ENCODE results near the gene CEP290. TPM values are rescaled to one million over a fixed set of nuclear protein-coding genes. Genes with fewer than 3 reads are reported as not detected.
"Not testable (repeated sequence)": the region's sequence is repeated elsewhere in the genome, so short reads cannot be mapped to it uniquely, and the experiment has no call there.

The CEP290 gene
- total and polyA plus RNA-seq, 9 donors, result 8.6 to 15.4 (median 12.9) TPM

- no peak for DNase-seq
- H3K36me3 ChIP-seq (ENCODE audit: control insufficient read depth, insufficient read depth, low read length), result peaks cover 14% of the 10 kb centered on the region
- H3K4me1 ChIP-seq (ENCODE audit: control insufficient read depth, insufficient read depth, low read length), result no peaks in the 10 kb centered on the region
- H3K4me3 ChIP-seq (ENCODE audit: low read length), result no peak overlapping the region
- no peaks in the 10 kb centered on the region for H3K27me3 ChIP-seq (ENCODE audit: control insufficient read depth, insufficient read depth, low read length)
- no CpG with 5 or more reads among the region's 1 CpG for WGBS (ENCODE audit: insufficient coverage)
- H3K27ac ChIP-seq (ENCODE audit: low read length), result no peak overlapping the region
- H3K9me3 ChIP-seq (replicated peaks; ENCODE audit: control insufficient read depth, low read depth, low read length), result no peaks in the 10 kb centered on the region
Measured at GRCh38 chr12:88058719-88059077, 83.2 kb downstream of the CEP290 start.

- H3K36me3 ChIP-seq (ENCODE audit: control insufficient read depth, insufficient read depth, low read length), result peaks cover 14% of the 10 kb centered on the region
- no peaks in the 10 kb centered on the region for H3K9me3 ChIP-seq (replicated peaks; ENCODE audit: control insufficient read depth, low read depth, low read length)
- H3K4me1 ChIP-seq (ENCODE audit: control insufficient read depth, insufficient read depth, low read length), result no peaks in the 10 kb centered on the region
- H3K27ac ChIP-seq (ENCODE audit: low read length), result no peak overlapping the region
- no peak overlapping the region for H3K4me3 ChIP-seq (ENCODE audit: low read length)
- no peak for DNase-seq
- no peaks in the 10 kb centered on the region for H3K27me3 ChIP-seq (ENCODE audit: control insufficient read depth, insufficient read depth, low read length)
- 90% methylated on average over 2 of the region's 4 CpGs for WGBS (ENCODE audit: insufficient coverage)
Measured at GRCh38 chr12:88057994-88058718, 83.7 kb downstream of the CEP290 start.

GRCh38 chr12:88056571-88056970 is 85.3 kb downstream of the CEP290 start:
- Histone ChIP-seq H3K27me3 (ENCODE audit: control insufficient read depth, insufficient read depth, low read length) (no peaks in the 10 kb centered on the region), H3K9me3 (replicated peaks; ENCODE audit: control insufficient read depth, low read depth, low read length) (no peaks in the 10 kb centered on the region), H3K36me3 (ENCODE audit: control insufficient read depth, insufficient read depth, low read length) (peaks cover 16% of the 10 kb centered on the region), H3K4me1 (ENCODE audit: control insufficient read depth, insufficient read depth, low read length) (no peaks in the 10 kb centered on the region), H3K27ac (ENCODE audit: low read length) (no peak overlapping the region), H3K4me3 (ENCODE audit: low read length) (no peak overlapping the region)
- WGBS (ENCODE audit: insufficient coverage), result no CpG with 5 or more reads among the region's 2 CpGs
- DNase-seq, result no peak

GRCh38 chr12:88052686-88053085 is 89.2 kb downstream of the CEP290 start:
- DNase-seq, result peak; percentile 5
- WGBS (ENCODE audit: insufficient coverage), result no CpG with 5 or more reads among the region's 1 CpG
- no peaks in the 10 kb centered on the region for H3K9me3 ChIP-seq (replicated peaks; ENCODE audit: control insufficient read depth, low read depth, low read length)
- no peak overlapping the region for H3K27ac ChIP-seq (ENCODE audit: low read length)
- H3K4me1 ChIP-seq (ENCODE audit: control insufficient read depth, insufficient read depth, low read length), result no peaks in the 10 kb centered on the region
- no peak overlapping the region for H3K4me3 ChIP-seq (ENCODE audit: low read length)
- H3K36me3 ChIP-seq (ENCODE audit: control insufficient read depth, insufficient read depth, low read length), result peaks cover 15% of the 10 kb centered on the region
- H3K27me3 ChIP-seq (ENCODE audit: control insufficient read depth, insufficient read depth, low read length), result no peaks in the 10 kb centered on the region

GRCh38 chr12:88044035-88044434 is 97.9 kb downstream of the CEP290 start:
- Histone ChIP-seq H3K9me3 (replicated peaks; ENCODE audit: control insufficient read depth, low read depth, low read length) (no peaks in the 10 kb centered on the region), H3K27ac (ENCODE audit: low read length) (no peak overlapping the region), H3K27me3 (ENCODE audit: control insufficient read depth, insufficient read depth, low read length) (no peaks in the 10 kb centered on the region), H3K36me3 (ENCODE audit: control insufficient read depth, insufficient read depth, low read length) (peaks cover 23% of the 10 kb centered on the region), H3K4me1 (ENCODE audit: control insufficient read depth, insufficient read depth, low read length) (no peaks in the 10 kb centered on the region), H3K4me3 (ENCODE audit: low read length) (no peak overlapping the region)
- DNase-seq, result no peak
- WGBS (ENCODE audit: insufficient coverage), result 88% methylated on average over 3 of the region's 5 CpGs

GRCh38 chr12:88037770-88038169 is 104.1 kb downstream of the CEP290 start:
- no peak overlapping the region for H3K27ac ChIP-seq (ENCODE audit: low read length)
- no peaks in the 10 kb centered on the region for H3K27me3 ChIP-seq (ENCODE audit: control insufficient read depth, insufficient read depth, low read length)
- no peak for DNase-seq
- H3K4me3 ChIP-seq (ENCODE audit: low read length), result no peak overlapping the region
- no peaks in the 10 kb centered on the region for H3K9me3 ChIP-seq (replicated peaks; ENCODE audit: control insufficient read depth, low read depth, low read length)
- no CpG with 5 or more reads among the region's 1 CpG for WGBS (ENCODE audit: insufficient coverage)
- H3K36me3 ChIP-seq (ENCODE audit: control insufficient read depth, insufficient read depth, low read length), result no peaks in the 10 kb centered on the region
- peaks cover 5% of the 10 kb centered on the region for H3K4me1 ChIP-seq (ENCODE audit: control insufficient read depth, insufficient read depth, low read length)

GRCh38 chr12:88036353-88036965 is 105.4 kb downstream of the CEP290 start:
- H3K9me3 ChIP-seq (replicated peaks; ENCODE audit: control insufficient read depth, low read depth, low read length), result no peaks in the 10 kb centered on the region
- no peak overlapping the region for H3K27ac ChIP-seq (ENCODE audit: low read length)
- H3K4me1 ChIP-seq (ENCODE audit: control insufficient read depth, insufficient read depth, low read length), result peaks cover 5% of the 10 kb centered on the region
- H3K4me3 ChIP-seq (ENCODE audit: low read length), result peak overlapping the region; percentile 85
- 17% methylated on average over 1 of the region's 5 CpGs for WGBS (ENCODE audit: insufficient coverage)
- peak; percentile 10 for DNase-seq
- H3K27me3 ChIP-seq (ENCODE audit: control insufficient read depth, insufficient read depth, low read length), result no peaks in the 10 kb centered on the region
- no peaks in the 10 kb centered on the region for H3K36me3 ChIP-seq (ENCODE audit: control insufficient read depth, insufficient read depth, low read length)

- Histone ChIP-seq H3K4me3 (ENCODE audit: low read length) (peak overlapping the region; percentile 85), H3K9me3 (replicated peaks; ENCODE audit: control insufficient read depth, low read depth, low read length) (no peaks in the 10 kb centered on the region), H3K27me3 (ENCODE audit: control insufficient read depth, insufficient read depth, low read length) (no peaks in the 10 kb centered on the region), H3K27ac (ENCODE audit: low read length) (no peak overlapping the region), H3K36me3 (ENCODE audit: control insufficient read depth, insufficient read depth, low read length) (no peaks in the 10 kb centered on the region), H3K4me1 (ENCODE audit: control insufficient read depth, insufficient read depth, low read length) (peaks cover 5% of the 10 kb centered on the region)
- DNase-seq, result no peak
- no CpG with 5 or more reads among the region's 5 CpGs for WGBS (ENCODE audit: insufficient coverage)
Measured at GRCh38 chr12:88035907-88036289, 106.0 kb downstream of the CEP290 start.

- no peaks in the 10 kb centered on the region for H3K9me3 ChIP-seq (replicated peaks; ENCODE audit: control insufficient read depth, low read depth, low read length)
- no peaks in the 10 kb centered on the region for H3K36me3 ChIP-seq (ENCODE audit: control insufficient read depth, insufficient read depth, low read length)
- H3K27ac ChIP-seq (ENCODE audit: low read length), result peak overlapping the region; percentile 75
- H3K4me3 ChIP-seq (ENCODE audit: low read length), result peak overlapping the region; percentile 85
- peak; percentile 95 for DNase-seq
- H3K27me3 ChIP-seq (ENCODE audit: control insufficient read depth, insufficient read depth, low read length), result no peaks in the 10 kb centered on the region
- peaks cover 5% of the 10 kb centered on the region for H3K4me1 ChIP-seq (ENCODE audit: control insufficient read depth, insufficient read depth, low read length)
- 0% methylated on average over 44 of the region's 54 CpGs for WGBS (ENCODE audit: insufficient coverage)
Measured at GRCh38 chr12:88035271-88035906, 106.5 kb downstream of the CEP290 start.

GRCh38 chr12:88031161-88031560 is 110.7 kb downstream of the CEP290 start:
- not testable (repeated sequence) for H3K27ac ChIP-seq (ENCODE audit: low read length); H3K36me3 ChIP-seq (ENCODE audit: control insufficient read depth, insufficient read depth, low read length); H3K27me3 ChIP-seq (ENCODE audit: control insufficient read depth, insufficient read depth, low read length); DNase-seq; H3K9me3 ChIP-seq (replicated peaks; ENCODE audit: control insufficient read depth, low read depth, low read length); H3K4me1 ChIP-seq (ENCODE audit: control insufficient read depth, insufficient read depth, low read length); H3K4me3 ChIP-seq (ENCODE audit: low read length)
- 78% methylated on average over 2 of the region's 3 CpGs for WGBS (ENCODE audit: insufficient coverage)
